WERI-Rb-1 (cell line): ENCODE measurements around the gene CD300LB.
"Not testable (repeated sequence)": the region's sequence is repeated elsewhere in the genome, so short reads cannot be mapped to it uniquely, and the experiment has no call there.

ENCODE experiments used
- DNase-seq: peaks from one replicate; pipeline ENCODE4 v3.0.0-alpha.2; 2020
- H3K27ac ChIP-seq: fragments of 250-450 bp; sonication (Bioruptor Pico); 2 replicates; pipeline ENCODE4 v1.5.1; 2020; ENCODE audit warnings: mild to moderate bottlenecking, moderate library complexity
- H3K27me3 ChIP-seq: fragments of 250-450 bp; sonication (Bioruptor Pico); 2 replicates; pipeline ENCODE4 v1.5.1; 2021; ENCODE audit warnings: mild to moderate bottlenecking, low read depth, moderate library complexity; ENCODE audit not compliant: insufficient read depth, severe bottlenecking
- H3K36me3 ChIP-seq: fragments of 250-450 bp; sonication (Bioruptor Pico); 2 replicates; pipeline ENCODE4 v1.5.1; 2020; ENCODE audit warnings: mild to moderate bottlenecking, moderate library complexity
- H3K4me3 ChIP-seq: 2 replicates; pipeline ENCODE4 v1.5.1; 2011; ENCODE audit warnings: low read depth, mild to moderate bottlenecking, control low read depth, low read length
- H3K9me3 ChIP-seq: fragments of 250-450 bp; sonication (Bioruptor Pico); 2 replicates; pipeline ENCODE4 v1.5.1; 2021; ENCODE audit warnings: mild to moderate bottlenecking, moderate library complexity; ENCODE audit not compliant: severe bottlenecking
- TF ChIP-seq, protein P1 (sequence below): IDR thresholded peaks from 2 replicates; pipeline ENCODE4 v1.5.1; 2011; ENCODE audit warnings: low read depth, mild to moderate bottlenecking, control low read depth, inconsistent platforms, low read length

The CD300LB gene

DNA sequence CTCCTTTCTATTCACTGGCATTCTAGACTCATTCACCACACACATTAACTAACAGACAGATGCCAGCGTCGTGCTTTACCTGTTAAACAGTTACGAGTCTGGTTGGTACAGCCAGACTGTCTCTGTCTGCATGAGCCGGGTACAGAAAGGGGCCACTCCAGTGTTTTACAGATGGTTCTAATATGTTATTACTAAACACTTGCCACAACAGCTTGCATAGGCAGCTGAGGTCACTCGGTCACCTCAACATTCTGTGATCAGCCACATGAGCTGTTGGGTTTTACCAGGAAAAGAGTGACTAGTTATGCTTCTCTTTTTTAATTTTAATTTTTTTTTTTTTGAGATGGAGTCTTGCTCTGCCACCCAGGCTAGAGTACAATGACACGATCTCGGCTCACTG is 39.6 kb downstream of the CD300LB start:
- no peak for DNase-seq
- Histone ChIP-seq H3K27ac (no peak overlapping the region), H3K36me3 (no peaks in the 10 kb centered on the region), H3K4me3 (no peak overlapping the region), H3K9me3 (peaks cover 4% of the 10 kb centered on the region), H3K27me3 (peaks cover 11% of the 10 kb centered on the region)
- TF ChIP-seq, protein P1, sequence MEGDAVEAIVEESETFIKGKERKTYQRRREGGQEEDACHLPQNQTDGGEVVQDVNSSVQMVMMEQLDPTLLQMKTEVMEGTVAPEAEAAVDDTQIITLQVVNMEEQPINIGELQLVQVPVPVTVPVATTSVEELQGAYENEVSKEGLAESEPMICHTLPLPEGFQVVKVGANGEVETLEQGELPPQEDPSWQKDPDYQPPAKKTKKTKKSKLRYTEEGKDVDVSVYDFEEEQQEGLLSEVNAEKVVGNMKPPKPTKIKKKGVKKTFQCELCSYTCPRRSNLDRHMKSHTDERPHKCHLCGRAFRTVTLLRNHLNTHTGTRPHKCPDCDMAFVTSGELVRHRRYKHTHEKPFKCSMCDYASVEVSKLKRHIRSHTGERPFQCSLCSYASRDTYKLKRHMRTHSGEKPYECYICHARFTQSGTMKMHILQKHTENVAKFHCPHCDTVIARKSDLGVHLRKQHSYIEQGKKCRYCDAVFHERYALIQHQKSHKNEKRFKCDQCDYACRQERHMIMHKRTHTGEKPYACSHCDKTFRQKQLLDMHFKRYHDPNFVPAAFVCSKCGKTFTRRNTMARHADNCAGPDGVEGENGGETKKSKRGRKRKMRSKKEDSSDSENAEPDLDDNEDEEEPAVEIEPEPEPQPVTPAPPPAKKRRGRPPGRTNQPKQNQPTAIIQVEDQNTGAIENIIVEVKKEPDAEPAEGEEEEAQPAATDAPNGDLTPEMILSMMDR: no peak

DNA sequence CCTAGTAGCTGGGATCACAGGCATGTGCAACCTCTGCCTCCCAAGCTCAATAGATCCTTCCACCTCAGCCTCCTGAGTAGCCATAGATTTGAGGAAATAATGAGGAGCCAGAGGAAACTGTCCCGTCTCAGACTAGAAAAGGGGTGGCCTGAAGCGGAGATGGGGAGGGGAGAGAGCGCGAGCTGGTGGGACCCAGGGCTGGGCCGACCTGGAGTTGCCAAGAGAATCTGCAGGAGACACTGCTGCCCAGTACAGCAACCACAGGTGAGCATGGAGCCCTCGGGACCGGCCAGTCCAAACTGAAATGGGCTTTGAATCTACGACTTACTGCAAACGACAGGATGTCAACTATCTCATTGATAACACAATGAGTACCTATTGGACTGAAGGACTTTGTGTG is 40.6 kb downstream of the CD300LB start:
- DNase-seq: no peak
- TF ChIP-seq, protein P1: no peak
- Histone ChIP-seq H3K27ac (no peak overlapping the region), H3K4me3 (no peak overlapping the region), H3K36me3 (no peaks in the 10 kb centered on the region), H3K27me3 (peaks cover 15% of the 10 kb centered on the region), H3K9me3 (peaks cover 4% of the 10 kb centered on the region)

DNA sequence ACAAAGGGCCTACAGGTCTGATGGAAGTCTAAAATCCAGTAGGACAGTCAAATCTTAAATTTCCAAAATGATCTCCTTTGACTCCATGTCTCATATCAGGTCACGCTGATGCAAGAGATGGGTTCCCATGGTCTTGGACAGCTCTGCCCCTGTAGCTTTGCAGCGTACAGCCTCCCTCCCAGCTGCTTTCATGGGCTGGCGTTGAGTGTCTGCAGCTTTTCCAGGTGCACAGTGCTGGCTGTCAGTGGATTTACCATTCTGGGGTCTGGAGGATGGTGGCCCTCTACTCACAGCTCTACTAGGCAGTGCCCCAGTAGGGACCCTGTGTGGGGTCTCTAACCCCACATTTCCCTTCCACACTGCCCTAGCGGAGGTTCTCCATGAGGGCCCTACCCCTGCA is 43.0 kb downstream of the CD300LB start:
- not testable (repeated sequence) for H3K4me3 ChIP-seq, H3K27ac ChIP-seq, DNase-seq, H3K9me3 ChIP-seq, H3K36me3 ChIP-seq
- H3K27me3 ChIP-seq: peaks cover 33% of the 10 kb centered on the region

DNA sequence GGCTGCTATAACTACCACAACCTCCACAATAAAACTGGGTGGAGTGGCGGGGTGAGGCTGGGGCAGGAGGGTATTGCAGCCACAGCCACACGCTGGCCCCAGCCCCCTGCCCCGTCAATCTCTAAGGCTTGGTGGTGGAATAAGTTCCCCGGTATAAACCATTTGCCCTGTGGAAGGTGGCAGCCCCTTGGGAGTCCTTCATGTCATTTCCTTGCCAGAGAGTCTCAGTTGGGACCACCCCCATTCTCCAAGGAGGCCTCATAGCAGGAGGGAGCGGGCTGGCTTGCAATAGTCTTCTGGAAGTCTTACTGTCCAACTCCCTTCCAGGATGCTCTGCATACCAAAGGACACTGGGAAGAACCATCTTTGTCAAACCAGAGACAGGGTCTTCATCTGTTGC is 45.4 kb downstream of the CD300LB start:
- peaks cover 57% of the 10 kb centered on the region for H3K27me3 ChIP-seq
- TF ChIP-seq, protein P1: no peak
- H3K36me3 ChIP-seq: no peaks in the 10 kb centered on the region
- no peak overlapping the region for H3K27ac ChIP-seq
- no peak for DNase-seq
- H3K4me3 ChIP-seq: no peak overlapping the region
- peaks cover 4% of the 10 kb centered on the region for H3K9me3 ChIP-seq

DNA sequence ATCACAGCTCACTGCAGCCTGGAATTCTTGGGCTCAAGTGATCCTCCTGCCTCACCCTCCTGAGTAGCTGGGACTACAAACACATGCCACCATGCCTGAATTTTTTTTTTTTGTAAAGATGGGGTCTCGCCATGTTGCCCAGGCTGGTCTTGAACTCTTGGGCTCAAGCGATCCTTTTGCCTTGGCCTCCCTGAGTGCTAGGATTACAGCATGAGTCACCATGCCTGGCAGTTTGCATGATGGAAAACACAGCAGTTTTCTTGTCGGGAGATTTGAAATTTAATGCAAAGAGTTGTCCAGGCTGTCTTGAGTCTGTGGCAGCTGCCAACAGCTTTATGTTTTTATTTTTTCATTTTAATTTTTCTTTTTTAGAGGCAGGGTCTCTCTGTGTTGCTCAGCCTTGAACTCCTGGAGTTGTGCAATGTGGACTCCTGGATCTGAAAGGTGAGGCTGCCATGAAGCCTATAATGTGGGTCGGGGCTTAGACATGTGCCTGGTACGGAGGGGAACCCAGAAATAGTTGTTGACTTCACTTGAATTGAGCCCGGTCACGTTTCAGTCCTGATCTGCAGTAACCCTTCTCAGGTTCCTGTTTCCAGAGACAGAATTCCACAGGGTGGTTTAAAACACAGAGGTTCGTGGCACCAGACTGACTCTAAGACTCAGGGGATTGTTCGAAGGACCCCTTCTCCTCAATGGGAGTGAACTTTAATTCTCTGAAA is 46.1 kb downstream of the CD300LB start:
- H3K27me3 ChIP-seq: peaks cover 64% of the 10 kb centered on the region
- TF ChIP-seq, protein P1: no peak
- H3K27ac ChIP-seq: no peak overlapping the region
- DNase-seq: no peak
- H3K36me3 ChIP-seq: no peaks in the 10 kb centered on the region
- peaks cover 4% of the 10 kb centered on the region for H3K9me3 ChIP-seq
- H3K4me3 ChIP-seq: no peak overlapping the region

DNA sequence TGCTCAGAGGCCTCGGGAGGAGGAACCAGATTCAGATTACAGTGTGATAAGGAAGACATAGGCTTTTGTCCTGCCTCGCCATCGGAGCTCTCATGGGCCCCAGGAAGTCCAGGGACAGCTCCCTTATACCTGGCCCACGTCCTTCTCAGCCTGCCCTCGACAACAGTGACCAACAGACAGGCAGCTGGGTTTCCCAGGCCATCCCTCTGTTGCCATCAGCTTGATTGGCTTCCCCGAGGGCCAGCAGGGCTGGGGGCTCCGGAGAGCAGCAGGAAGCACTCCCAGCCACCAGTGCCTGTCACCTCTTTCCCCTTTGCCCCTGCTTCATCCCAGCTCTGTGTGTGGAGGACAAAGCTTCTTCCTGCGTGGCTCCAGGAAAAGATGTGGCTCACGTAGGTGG is 47.2 kb downstream of the CD300LB start:
- no peak for DNase-seq
- TF ChIP-seq, protein P1: no peak

More for the DNA sequence above, 47.2 kb downstream of the CD300LB start:
- no peak overlapping the region for H3K4me3 ChIP-seq
- no peak overlapping the region for H3K27ac ChIP-seq
- H3K36me3 ChIP-seq: no peaks in the 10 kb centered on the region
- H3K27me3 ChIP-seq: peaks cover 75% of the 10 kb centered on the region
- H3K9me3 ChIP-seq: peaks cover 6% of the 10 kb centered on the region
